Measurements from ENCODE around the gene PRDX6.
"Not testable (repeated sequence)": the region's sequence is repeated elsewhere in the genome, so short reads cannot be mapped to it uniquely, and the experiment has no call there.

The PRDX6 gene, protein sequence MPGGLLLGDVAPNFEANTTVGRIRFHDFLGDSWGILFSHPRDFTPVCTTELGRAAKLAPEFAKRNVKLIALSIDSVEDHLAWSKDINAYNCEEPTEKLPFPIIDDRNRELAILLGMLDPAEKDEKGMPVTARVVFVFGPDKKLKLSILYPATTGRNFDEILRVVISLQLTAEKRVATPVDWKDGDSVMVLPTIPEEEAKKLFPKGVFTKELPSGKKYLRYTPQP

DNA sequence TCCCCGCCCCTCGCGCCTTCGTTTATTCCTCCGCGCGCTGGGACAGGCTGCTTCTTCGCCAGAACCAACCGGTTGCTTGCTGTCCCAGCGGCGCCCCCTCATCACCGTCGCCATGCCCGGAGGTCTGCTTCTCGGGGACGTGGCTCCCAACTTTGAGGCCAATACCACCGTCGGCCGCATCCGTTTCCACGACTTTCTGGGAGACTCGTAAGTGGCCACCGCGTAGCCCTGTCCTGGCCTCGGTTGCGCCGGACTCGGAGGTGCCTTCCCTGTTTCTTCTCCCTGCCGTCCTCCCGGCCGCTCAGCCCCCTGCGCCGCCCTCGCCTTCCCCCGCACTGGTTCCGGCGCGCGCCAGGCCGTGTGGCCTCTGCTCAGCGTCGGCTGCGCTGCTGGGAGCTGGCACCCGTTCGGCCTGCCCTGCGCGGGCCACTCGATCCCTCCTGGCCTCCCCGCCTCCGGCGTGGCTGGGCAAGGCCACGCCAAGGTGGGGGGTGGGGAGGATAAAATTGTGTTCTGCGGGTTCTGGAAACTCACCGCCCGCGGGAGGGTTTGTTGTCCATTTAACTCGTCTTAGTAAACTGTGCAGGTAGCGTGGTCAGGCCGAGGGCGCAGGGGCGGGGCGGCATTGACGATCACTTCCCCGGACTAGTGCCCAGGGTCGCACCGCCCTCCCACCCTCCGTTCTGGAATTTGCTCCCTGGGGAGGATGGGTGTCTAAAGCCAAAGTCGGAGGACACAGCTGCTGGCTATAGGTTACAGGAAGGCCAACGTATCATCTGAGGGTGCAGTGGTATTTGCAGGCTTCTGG is at the start of gene PRDX6:
TSS of gene PRDX6 (plus strand) at position 50 of the 808 bp plus-strand sequence. CDS start at position 113, 63 bp downstream.
- peak in 1 of 2 experiments; percentile 52 for DNase-seq

DNA sequence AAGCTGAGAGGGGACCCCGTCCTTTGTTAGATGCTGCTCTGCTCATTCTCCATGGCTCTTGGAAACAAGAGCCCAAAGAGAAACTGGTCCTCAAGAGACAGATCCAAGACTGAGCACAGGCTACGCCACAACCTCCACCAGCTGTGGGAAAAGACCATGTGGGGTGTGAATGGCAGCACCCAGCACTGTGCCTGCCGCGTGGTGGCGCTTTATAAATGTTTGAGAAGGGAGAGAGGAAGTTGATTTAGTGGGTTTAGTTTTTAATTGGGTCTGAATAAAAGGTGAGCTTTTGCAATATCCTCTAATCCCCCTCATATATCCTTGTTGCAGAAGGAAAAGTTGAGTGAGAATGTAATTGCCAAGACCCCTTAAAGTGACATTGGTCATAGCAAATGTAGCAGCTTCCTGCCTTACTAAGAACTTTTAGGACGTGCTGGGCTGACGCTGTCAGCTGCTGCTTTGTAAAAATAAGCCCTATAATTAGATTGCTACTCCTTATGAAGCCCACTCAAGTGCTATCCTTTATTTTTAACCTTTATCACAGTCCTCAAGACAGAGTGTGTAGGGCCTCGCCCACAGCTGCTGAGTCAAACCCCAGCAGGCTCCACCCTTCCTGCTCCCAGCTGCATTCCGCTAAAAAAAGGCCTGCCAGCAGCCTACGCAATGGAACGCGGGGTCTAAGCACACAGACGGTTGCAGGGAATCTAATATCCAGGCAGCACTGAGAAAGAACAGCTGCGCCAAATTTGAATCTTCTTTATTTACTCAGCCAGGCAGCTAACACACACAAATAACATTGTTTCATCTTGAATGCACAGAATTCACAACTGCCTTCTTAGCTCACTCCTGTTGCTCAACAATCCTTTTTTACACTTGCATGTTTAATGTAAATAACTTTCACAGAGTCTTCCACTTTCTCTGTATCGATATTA is 47.4 kb upstream of the PRDX6 start:
- DNase-seq = peak in 1 of 2 experiments; percentile 60

DNA sequence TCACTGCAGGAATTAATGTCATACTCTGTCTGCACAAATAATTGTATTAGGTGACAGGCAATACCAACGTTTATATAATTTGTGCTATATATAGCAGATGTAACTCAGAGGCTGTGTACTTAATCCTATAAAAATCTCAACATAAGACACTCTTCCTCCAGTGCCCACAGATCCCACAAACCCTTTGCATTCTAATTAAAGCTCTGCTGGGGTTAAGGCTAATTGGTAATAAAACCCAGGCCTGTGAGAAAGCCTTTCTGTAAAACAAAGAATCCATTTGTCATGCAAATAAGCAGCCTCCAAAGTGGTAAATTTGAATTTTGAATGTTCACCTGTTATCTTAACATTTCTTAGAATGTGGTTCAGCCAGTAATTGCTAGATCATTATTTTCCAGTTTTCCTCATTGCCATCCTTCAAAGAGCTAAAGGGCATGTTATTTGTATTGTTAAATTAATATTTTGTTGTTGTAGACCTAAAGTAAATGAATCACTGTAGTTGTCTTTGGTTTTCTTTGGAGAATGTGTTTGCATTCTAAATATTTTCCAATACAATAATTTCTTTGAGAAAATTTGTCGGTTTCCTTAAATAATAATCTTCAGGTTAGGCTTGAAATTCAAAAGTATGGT is 46.3 kb upstream of the PRDX6 start:
- no peak for DNase-seq

DNA sequence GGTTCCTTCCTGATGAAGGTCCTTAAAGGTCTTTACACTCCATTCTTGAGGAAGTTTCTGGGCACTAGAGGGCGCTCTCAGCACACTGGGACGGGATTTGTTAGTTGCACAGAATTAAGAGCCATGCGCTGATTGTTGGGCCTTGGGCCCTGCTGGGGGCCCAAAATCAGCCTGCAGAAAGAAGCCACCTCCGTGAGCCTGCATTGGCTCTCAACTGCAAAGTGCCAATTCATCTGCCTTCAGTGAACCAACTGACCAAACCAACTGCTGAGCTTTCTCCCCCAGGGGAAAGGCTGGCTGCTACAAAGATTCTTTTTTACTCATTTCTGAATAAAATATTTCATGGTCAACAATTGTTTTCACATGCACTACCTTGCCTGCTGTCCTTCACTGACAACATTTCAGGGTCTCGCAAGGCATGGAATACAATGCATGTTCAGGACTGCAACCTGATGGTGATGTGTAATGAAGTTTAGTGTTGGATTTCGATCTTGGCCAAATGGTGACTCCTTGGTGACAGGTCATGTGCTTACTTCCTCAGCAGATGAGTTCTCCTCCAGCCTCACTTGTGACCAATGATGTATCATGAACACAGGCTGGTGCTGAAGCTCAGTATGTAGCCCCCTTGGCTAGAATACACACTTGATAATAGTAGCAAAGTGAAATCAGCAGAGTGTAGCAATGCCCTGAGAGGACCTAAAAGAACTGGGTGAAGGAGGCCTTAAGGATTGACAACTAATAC is 45.7 kb upstream of the PRDX6 start:
- DNase-seq = peak; percentile 89 to 96

DNA sequence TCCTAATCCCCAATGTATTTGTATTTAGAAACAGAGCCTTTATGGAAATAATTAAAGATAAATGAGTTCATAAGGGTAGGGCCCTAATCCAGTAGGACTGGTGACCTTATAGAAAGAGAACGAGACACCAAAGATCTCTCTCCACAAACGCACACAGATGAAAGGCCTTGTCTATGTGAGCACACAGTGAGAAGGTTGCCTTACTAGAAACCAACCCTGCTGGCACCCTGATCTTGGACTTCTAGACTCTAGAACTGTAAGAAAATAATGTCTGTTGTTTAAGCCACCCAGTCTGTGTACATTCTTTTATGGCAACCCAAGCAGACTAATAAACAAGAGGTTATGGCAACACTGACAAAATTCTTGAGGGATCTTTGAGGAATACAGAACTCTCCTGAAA is 44.8 kb upstream of the PRDX6 start:
- no peak for DNase-seq

DNA sequence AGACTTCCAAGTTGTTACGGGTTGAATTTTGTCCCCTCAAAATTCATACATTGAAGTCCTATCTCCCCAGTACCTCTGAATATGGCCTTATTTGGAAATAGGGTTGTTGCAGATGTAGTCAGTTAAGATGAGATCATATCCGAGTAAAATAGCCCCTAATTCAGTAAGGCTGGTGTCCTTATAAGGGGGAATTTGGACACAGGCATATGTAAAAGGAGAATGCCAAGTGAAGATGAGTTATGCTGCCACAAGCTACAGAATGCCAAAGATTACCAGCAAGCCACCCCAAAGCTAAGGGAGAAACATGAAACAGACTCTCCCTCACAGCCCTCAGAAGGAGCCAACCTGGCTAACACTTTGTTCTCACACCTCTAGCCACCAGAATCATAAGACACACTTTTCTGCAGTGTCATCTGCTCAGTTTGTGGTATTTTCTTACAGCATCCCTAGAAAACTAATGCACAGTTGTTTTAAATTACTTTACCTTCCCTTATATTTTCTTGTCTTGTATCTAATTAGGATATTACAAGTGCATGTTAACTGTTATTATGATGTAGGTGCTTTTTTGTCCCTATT is 43.3 kb upstream of the PRDX6 start:
- no peak for DNase-seq

DNA sequence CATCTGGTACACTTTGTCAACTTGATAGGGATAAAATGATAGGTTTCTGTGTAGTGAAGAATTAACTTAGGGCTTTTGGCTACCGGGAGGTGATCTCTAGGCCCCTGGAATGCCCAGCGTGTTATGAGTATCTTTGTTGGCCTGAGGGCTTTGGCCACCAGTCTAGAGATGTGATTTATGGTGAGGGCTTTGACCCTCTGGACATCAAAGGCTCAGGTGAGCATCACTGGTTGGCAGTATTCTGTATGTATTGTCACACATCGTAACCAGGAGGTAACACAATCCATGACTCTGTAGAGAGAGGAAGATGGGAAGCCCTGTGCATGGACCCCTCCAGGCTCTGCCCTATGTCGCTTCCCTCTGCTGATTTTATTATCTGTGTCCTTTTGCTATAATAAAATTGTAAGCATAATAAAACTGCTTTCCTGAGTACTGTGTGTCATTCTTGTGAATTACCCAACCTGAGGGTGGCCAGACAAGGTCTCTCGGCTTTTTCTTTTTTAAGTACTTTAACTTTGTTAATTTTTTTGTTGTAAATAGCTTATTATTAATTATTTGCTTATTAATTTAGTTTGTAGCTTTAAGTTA is 40.2 kb upstream of the PRDX6 start:
- DNase-seq = no peak

DNA sequence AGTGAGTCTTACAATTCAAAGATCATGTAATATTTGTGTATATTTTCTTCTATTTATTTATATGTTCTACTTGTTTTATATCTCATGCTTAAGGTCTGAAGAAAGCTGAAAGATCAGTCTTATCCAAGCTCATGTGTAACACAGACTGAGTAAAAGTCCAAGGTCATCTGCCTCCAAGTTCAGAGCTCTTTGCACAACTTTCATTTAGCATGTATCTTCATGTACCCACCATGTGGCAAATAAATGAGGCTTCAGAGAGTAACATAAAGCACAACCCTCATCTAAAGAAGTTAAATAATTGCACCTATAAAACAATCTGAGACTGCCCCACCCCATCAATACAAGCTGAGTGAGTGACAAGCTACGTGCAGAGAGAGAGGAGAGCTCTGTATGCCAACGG is 38.5 kb upstream of the PRDX6 start:
- no peak for DNase-seq

DNA sequence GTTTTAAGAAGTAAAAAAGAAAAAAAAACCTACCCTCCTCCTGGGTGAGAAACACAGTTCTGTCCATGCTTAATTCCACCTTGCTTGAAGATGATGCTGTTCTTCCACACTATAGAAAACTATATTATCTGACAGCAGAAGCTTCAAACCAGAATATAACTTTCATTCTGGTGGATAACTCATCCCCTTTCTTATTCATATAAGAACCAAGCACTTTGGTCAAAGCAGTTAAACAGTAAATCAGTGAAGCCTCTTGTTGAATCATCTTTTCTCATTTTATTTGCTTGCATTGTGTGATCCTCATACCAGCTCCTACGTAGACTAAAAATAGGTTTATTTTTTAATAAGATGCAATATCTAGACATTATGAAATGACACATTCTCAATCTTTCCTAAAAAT is 36.7 kb upstream of the PRDX6 start:
- no peak for DNase-seq

DNA sequence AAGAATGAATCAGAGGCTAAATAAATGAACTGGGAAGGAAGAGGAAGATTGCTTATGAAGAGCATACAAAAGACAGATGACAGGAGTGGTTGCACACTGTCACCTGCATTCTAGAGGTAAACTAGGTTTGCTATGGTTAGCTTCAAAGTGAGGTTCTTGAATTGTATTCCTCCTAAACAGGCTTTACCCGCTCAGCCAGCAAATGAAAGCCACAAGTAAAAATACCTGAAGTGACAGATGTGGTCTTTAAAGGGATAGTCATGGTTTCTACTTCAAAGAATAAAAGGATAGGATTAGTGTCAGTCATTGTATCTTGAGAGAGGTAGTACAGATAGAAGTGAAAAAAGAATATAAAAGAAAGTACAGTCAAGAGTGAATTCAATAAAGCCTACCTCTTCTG is 32.4 kb upstream of the PRDX6 start:
- DNase-seq = no peak

DNA sequence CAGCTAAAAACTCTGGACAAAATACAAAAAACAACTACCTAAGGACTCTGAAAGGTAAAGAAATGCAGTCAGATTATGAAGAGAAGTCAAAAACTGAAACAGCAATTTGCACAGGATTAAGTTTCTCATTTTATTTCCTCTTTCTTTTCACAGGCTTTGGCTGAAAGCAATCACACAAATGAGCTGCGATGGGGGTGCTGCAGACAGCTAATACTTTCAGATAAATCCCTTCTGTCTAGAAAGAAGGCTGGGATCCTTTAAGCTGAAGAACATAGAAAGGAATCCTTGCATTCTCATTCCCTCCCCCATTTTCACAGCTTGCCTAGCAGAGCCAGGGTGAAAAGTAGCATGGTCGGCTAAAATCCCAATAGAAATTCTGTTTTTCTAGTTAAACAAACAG is 32.0 kb upstream of the PRDX6 start:
- DNase-seq = no peak

DNA sequence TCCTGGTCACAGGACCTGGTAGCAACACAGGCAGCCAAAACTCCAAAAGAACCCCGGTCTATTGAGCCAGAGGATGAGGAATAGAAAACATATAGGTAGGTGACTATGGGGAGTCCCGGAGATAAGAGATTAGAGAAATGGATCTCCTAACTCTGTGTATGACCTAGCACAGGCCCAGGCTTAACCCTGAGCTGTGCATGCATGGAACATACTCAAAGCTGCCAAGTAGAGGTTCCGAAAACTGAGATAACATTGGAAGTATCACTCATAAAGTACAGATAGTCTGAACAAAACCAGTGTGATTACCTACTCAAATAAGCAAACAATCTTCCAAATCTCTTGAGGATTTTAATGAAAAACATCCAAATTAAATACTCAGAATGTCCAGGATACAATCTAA is 31.5 kb upstream of the PRDX6 start:
- no peak for DNase-seq

DNA sequence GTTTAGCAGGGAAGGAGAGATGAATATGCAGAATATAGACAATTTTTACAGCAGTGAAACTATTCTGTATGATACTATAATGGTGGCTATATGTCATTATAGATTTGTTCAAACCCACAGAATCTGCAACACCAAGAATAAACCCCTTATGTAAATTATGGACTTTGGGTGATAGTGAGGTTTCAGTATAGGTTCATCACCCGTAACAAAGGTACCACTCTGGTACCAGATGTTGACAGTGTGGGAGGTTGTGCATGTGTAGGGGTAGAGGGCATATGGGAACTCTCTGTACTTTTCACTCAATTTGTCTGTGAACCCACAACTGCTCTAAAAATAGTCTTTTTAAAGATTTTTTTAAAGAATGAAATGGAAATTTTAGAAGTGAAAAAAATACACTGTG is 29.9 kb upstream of the PRDX6 start:
- DNase-seq = no peak

DNA sequence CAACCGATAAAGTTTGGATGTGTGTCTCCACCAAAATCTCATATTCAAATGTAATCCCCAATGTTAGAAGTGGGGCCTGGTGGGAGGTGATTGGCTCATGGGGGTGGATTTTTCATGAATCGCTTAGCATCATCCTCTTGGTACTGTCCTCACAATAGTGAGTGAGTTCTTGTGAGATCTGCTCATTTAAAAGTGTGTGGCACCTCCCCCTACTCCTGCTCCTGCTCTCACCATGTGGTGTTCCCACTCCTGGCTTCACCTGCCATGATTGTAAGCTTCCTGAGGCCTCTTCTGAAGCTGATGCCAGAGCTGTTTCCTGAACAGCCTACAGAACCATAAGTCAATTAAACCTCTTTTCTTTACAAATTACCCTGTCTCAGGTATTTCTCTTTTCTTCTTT is 28.2 kb upstream of the PRDX6 start:
- DNase-seq = no peak

DNA sequence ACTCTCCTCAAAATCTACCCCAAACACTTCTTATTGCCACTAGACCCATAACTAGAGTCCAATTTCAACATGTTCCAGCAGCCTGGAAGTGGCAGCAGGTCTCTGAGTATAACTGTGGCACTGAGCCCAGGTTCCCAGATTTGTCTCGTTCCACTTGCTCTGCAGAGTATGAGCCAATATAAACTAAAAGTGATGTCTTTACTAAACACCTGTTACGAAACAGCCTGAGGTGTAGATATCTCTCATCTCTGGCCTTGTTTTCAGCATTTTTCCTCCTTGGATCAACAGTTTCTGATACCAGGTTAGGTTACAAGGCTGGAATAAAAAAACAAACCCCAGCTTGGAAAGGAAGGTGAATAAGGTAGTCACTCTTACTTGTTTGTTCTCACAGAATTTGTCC is 25.2 kb upstream of the PRDX6 start:
- DNase-seq = peak in 1 of 2 experiments; percentile 42

DNA sequence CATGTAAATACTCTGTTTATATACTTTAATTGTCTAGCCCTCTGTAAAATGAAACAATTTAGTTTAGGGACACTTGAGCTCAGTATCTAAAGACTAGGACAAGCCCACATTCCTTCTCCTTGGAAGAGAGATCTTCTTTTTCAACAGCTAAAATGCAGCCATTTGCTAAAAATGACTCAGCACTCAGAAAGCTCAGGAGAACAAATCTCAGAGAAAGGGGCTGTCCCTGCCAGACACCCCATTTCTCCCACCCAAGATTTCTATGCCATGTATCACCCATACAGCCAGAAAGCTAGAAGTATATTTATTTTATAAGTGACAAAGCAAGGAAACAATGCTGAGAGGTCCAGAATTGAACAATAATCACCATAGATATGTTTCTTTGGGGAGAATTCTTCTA is 23.2 kb upstream of the PRDX6 start:
- no peak for DNase-seq

DNA sequence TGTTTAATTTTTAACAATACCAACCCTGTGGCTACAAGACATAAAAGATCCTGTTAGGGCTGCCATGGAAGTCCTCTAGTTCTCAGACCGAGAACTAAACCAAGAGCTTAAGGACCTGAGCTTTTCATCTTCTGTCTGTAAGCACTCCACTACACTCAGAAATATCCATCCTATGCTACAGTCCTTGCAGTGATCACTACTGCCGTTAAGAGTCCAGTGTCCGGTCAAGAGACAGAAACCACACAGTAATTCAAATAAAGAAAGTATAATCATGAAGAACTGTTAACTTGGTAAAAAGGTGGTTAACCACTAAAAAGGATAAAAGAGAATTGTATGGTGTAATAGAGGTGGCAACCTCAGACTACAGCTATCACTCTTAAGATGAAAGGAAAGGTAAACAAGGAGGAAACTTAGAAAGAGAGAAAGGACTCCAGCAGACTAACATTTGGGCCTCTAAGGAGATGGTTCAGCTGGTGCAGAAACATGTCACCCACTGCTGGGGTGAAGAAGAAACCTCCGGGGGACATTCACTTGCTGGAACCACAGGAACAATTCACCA is 22.1 kb upstream of the PRDX6 start:
- DNase-seq = no peak

DNA sequence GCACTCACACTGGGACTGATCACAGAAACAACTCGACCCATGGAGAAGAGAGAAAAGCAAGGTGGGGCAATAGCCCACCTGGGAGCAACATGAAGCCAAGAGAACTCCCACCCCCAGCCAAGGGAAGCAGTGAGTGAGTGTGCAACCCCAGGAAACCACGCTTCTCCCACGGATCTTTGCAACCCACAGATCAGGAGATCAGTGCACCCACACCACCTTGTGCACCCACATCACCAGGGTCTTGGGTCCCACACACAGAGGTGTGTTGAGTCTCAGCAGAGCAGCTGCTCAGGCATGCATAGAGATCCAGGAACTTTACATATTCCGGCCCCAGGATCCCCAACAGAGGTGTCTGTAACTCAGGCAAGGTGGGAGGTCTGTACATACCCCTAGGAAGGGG is 17.2 kb upstream of the PRDX6 start:
- DNase-seq = no peak

DNA sequence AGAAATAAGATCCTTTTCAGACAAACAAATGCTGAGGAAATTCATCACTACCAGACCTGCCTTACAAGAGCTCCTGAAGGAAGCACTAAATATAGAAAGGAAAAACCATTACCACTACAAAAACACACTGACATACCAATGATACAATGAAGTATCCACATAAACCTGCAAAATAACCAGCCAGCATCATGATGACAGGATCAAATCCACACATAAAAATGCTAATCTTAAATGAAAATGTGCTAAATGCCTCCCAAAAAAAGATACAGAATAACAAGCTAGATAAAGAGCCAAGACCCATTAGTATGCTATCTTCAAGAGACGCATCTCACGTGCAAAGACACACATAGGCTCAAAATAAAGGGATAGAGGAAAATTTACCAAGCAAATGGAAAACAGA is 14.5 kb upstream of the PRDX6 start:
- not testable (repeated sequence) for DNase-seq

DNA sequence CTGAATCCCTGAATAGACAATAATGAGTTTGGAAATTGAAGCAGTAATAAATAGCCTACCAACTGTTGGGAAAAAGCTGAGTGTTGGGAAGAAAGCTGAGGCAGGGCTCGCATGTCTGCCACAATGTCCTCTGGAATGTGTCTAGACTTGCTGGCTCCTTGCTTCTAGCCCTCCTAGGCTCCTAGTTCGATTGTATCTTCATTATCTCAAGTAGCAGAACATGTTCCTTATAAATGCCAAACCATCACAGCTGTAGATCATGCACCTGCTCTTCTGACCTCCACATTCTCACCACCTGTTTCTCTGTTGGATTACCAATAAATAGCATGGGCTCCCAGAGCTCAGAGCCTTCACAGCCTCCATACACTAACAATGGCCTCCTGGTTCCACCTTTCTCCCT is 12.9 kb upstream of the PRDX6 start:
- not testable (repeated sequence) for DNase-seq

DNA sequence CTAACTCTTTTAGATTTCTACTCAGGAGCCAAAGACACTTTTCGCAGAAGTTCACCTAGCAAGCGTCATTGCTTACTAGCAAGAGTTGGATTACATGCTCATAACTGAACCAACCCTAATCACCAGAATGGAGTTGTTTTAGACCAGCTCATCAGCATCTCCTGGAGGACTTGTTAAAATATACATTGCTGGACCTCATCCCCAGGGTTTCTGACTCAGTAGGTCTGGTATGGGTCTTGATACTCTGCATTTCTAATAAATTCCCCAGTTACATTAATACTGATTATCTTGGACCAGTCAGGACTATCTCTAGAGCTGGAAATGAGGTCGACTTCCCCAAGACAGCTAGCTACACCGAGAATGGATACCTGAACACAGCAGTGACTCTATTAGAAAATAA is 9.7 kb upstream of the PRDX6 start:
- DNase-seq = no peak

Measured in NCI-H446 (cell line).